NCI-H187 (cell line): Measurements from ENCODE around the gene ILDR1.
"Not testable (repeated sequence)": the region's sequence is repeated elsewhere in the genome, so short reads cannot be mapped to it uniquely, and the experiment has no call there.

Experiments used
- DNase-seq, 2 experiments: peaks; one replicate each; lab custom pipeline; 2025; lab: John Stamatoyannopoulos, UW

Gene ILDR1

DNA sequence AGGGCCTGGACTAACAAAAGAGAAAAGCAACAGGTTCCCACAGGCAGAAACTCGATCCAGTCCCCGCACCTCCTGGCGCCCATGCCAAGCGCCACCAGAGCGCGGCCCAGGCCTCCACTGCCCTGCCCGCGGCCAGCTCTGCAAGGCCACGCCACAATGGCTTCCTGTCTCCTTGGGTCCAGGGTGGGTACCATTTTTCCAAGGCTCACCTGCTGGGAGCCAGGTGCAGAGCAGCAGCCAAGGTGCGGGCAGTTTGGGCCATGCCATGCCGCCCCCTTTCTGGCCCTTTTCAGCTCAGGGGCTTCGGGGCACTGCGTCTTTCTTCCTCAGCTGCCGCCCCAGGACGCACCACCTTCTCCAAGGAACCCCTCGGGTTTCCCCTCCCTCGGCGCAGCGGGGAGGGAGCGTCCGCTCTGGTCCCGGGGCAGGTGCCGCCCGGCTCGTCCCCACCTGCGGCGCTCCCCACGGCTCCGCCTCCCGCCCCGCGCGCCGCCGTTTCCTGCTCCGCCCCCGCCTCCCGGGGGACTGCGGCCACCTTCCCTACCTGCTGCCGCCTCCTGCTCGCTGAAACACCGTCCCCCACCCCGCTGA, at the start of gene ILDR1:
Gene ILDR1, minus strand, starts transcription at position 437 of the 591 bp plus-strand sequence. Its CDS starts 170 bp downstream, at position 267.
- peak; percentile 23 to 53 for DNase-seq

DNA sequence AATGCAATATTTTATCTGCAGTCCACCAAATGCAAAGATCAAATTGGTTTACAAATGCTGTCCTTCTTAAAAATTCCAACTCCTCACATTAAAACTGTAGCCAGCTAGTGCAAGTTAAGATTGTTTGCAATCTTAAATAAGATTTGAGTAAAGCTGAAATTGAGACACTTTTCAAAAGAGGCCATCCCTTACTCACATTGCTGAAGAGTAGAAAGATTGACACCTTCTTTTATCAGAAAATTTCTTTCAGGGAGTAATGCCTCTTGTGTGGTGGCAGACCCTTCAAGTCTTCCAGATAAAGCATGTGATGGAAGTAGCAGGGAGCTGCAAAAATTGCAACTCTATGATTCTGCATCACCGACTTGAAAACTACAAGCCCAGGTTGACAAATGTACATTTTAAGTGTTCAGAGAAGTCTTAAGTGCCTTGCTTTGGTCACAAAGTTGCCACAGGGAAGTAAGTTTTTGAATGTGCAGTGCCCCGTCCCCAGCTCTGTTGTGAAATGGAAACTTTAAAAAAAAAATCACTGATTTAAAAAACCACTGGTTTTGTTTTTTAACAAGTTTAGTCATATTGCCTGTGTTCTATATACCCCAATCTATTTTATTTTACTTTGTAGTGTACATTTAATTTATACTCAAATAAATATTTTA, 45.7 kb upstream of the ILDR1 start:
- DNase-seq, result no peak

GRCh38 chr3:122067214-122067550, 45.1 kb upstream of the ILDR1 start:
- DNase-seq, result no peak

DNA sequence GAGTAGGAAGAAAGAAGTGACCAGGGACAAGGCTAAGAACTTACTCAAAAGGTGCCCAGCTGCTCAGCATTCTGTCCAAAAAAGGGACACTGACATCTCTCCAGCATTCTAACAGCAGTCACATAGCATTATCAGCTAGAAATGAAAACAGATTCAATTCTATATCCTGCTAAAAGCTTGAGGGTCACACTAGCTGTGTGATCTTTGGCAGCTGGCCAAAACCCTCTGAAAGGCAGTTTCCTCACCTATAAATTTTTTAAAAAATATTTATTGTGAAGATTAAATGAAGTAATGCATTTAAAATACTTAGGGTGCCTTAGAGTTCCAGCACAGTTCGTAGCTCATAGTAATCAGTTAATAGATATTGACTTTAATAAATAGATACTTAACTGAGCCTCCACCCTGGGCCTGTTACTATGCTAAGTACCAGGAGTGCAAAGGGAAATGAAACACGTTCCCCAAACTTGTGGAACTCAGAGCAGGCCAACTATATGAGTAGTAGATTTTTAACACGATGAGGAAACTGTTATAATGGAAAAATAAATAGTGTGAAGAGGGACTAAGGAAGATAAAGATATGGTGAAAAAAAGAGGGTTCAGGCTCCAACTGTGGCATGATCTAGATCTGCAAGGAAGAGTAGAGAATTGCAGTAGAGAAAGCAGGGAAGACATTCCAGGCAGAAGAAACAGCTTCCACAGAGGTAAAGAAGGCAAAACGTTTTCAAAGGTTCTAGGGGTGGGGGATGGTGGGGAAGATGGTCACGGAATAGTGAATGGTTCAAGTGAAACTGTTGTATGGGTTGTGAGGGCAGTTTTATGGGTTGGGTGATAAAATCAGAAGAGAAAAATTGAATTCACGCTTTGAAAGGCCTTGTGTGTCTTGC, 44.5 kb upstream of the ILDR1 start:
- no peak for DNase-seq

DNA sequence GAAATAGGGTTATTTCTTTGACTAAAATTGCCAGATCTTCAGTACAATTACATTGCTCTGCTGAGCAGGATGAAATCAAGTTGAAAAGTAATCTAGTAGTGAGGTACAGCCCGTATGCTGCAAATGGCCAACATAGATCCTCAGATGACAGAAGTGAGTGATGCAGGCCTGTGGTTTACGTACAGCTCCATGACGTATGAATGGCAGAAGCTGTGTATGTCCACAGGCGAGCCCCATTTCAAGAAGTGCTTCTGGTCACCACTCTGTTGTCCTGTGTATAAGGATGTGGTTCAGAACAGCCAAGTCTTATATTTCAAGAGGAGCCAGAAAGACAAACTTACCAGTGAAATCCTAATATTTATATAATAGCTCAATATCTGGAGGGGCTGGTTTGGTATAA, 42.3 kb upstream of the ILDR1 start:
- DNase-seq, result no peak

- DNase-seq, result no peak
Observed at GRCh38 chr3:122063908-122064307, 41.9 kb upstream of the ILDR1 start.

DNA sequence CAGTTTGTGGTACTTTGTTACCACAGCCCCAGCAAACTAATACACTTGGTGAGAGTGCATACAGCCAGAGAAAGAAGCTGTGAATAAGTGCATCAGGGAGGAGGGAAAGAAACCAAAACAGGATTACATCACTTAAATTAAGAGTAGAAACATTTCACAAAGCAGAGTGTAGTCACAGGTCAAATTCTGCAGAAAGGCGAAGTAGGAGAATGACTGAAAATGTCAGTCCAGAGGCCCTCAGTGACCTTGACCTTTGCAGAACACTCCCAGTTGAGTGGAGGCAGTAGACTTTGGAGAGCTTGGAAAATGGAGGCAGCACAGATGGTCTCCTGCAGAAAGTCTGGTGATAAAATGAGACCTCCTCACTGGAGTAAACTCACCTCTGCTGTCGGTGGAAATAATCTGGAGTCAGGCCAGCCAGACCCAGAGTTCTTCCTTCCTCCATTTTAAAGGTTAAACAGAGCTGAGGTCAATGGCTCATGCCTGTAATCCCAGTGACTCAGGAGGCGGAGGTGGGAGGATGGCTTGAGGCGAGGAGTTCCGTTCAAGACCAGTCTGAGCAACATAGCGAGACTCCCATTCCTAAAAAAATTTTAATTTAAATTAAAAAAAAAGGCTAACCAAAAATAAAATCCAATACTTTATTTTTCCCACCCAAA, 38.1 kb upstream of the ILDR1 start:
- no peak for DNase-seq

GRCh38 chr3:122058294-122058693, 36.2 kb upstream of the ILDR1 start:
- no peak for DNase-seq

DNA sequence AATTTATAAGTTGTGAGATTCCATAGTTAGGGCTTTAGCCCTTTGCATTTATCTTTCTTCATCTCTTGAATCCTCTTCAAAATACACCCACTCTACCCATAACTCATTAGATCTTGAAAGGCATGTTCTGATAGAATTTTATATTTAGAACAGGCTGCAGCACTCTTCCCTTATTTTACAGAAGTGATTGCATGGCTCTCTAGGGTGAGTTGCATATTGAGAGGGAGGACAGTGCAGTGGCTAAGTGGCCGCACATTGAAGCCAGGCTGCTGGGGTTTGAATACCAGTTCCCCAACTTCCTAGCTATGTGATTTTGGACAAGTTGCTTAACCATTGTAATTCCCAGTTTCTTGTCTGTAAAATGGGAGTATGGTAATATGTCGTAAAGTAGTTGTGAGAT, 35.6 kb upstream of the ILDR1 start:
- no peak for DNase-seq

DNA sequence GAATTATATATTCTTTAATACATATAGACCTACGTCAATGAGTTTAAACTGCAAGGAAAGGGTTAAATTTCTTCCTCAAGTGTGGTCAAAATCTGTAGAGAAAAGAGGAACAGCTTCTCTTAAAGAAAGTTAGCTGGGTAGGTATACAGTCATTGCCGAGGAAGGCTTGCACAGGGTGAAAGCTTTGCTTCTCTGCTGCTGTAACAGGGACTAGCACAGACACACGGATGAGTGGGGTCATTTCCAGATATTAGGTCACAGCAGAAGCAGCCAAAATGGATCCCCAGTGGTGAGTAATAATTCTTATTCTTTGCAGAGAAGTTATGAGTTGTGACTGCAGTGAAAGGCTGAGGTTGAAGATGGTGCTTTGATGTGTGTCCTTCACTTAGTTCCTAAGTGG, 33.2 kb upstream of the ILDR1 start, which contains the start of gene CD86:
Gene CD86, plus strand, starts transcription at position 148 of the 400 bp plus-strand sequence. Its CDS starts 128 bp downstream, at position 276.
- DNase-seq, result no peak

DNA sequence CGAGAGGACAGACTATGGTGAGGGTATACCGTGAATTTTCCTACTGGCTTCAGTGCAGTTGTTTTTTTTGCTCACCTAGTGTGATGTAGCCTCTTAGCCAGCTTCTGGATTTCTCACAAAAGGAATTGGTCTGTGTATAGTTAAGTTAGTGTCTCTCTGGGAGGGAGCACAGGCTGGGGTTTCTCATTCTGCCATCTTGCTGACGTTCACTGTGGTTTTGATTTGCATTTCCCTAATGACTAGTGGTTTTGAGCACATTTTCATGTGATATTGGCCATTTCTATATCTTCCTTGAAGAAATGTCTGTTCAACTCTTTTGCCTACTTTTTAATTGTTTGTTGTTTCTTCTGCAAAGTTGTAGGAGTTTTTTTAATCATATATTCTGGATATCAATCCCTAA, 30.9 kb upstream of the ILDR1 start:
- DNase-seq, result no peak

- not testable (repeated sequence) for DNase-seq
Observed at GRCh38 chr3:122047773-122048172, 25.7 kb upstream of the ILDR1 start.

DNA sequence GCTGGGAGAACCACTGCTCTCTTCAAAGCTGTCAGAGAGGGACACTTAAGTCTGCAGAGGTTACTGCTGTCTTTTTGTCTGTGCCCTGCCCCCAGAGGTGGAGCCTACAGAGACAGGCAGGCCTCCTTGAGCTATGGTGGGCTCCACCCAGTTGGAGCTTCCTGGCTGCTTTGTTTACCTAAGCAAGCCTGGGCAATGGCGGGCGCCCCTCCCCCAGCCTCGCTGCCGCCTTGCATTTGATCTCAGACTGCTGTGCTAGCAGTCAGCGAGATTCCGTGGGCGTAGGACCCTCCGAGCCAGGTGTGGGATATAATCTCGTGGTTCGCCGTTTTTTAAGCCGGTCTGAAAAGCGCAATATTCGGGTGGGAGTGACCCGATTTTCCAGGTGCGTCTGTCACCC, 25.2 kb upstream of the ILDR1 start:
- not testable (repeated sequence) for DNase-seq

- DNase-seq, result no peak
Observed at GRCh38 chr3:122033023-122033422, 11.0 kb upstream of the ILDR1 start.

DNA sequence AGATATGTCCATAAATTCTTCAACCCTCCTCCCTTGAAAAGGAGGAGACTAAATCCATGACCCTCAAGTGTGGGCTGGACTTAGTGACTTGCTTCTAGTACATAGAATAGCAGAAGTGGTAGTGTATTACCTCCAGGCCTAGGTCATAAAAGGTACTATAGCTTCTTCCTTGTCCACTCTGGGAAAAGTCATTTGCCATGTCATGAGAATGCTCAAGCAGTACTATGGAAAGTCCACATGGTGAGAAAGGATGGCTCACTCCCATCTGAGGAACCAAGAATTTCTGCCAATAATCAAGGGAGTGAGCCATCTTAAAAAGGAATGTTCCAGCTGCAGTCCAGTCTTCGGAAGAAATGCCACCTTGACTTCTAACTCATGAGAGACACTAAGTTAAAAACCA, 10.5 kb upstream of the ILDR1 start:
- DNase-seq, result no peak

GRCh38 chr3:122031123-122031468, 9.0 kb upstream of the ILDR1 start:
- DNase-seq, result no peak

- DNase-seq, result no peak
Observed at GRCh38 chr3:122030381-122031122, 8.5 kb upstream of the ILDR1 start.

- no peak for DNase-seq
Observed at GRCh38 chr3:122025296-122025695, 3.2 kb upstream of the ILDR1 start.

DNA sequence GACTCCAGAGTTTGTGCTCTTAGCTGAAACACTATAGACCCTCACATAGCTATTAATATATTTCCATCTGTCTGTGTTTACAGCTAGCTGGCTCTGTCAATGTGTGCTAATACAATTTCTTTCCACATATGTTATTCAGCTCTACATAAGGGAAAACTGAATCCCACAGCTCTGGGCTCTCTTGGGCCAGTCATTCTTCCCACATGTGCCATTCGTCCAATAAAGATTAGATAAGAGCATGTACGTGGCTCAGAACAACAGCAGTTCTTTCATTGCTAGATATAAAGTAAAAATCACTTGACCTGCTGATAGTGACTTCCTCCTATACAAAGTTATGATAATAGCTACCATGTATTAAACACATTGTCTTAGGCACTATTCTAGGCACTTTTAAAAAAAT, 2.8 kb upstream of the ILDR1 start:
- no peak for DNase-seq

GRCh38 chr3:122023335-122023910, 1.4 kb upstream of the ILDR1 start:
- no peak for DNase-seq

DNA sequence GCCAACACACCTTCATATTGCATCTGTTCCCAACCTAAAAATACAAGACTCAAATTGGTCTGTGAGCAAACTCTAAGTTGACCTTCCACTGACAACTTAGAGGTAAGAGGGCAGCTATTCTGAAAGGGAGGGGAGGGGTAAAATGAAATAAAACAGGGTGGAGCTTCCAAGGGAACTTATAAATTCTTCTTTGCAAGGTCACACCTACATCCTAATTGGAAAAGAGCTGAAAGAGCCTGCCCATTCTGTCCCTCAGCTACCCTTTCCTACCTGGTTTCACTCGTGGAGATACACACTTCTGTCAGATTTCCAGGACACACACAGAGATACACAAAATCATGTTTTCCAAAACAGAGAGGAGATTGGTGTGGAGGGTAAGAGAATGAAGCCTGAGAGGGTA, 1.0 kb downstream of the ILDR1 start:
- no peak for DNase-seq

DNA sequence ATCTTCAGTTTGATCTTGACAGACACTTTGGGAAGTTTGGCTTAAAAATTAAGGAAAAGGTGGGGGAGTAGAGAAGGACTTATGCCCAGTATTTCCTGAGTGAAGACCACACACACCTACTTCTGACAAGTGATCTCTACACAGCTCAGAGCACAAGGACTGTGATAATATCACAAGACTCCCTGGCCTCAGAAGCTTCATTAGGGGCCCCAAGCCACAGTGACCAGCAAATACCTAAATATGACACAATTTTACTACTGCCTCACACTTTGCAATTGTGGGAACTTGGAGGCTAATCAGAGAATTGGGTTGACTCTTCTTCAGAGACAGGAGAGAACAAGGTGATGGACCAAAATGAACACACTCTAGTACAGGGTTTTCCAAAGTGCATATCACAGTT, 2.6 kb downstream of the ILDR1 start:
- DNase-seq, result no peak
